GM23338 (cell line): Measurements from ENCODE around the gene DYNLT2B. TPM values are rescaled to one million over a fixed set of nuclear protein-coding genes. Genes with fewer than 3 reads are reported as not detected.

Experiments used
- ATAC-seq: fragments of 200-7000 bp; cut with Tn5 transposase; 3 replicates; pipeline ENCODE4 v1.9.1; 2020
- DNase-seq: peaks from one replicate; pipeline ENCODE4 v3.0.0-alpha.2; 2015; ENCODE audit warnings: low spot score
- H2AFZ ChIP-seq: fragments of 200-600 bp; sonication (generic); 2 replicates; pipeline ENCODE4 v1.8.0; 2016; ENCODE audit warnings: antibody characterized with exemption, mild to moderate bottlenecking, moderate library complexity
- H3F3A ChIP-seq: fragments of 200-600 bp; sonication (generic); replicated peaks from 2 replicates; pipeline ENCODE4 v1.8.0; 2017; ENCODE audit warnings: antibody characterized with exemption, mixed run types, low read depth
- H3K27ac ChIP-seq: fragments of 200-600 bp; sonication (generic); 2 replicates; pipeline ENCODE4 v1.6.1; 2016; ENCODE audit warnings: low read depth
- H3K27me3 ChIP-seq: fragments of 200-600 bp; sonication (generic); 2 replicates; pipeline ENCODE4 v1.8.0; 2016; ENCODE audit warnings: mild to moderate bottlenecking, mixed run types, moderate library complexity; ENCODE audit not compliant: insufficient read depth
- H3K36me3 ChIP-seq: fragments of 200-600 bp; sonication (generic); 2 replicates; pipeline ENCODE4 v1.8.0; 2016; ENCODE audit warnings: mild to moderate bottlenecking; ENCODE audit not compliant: insufficient read depth
- H3K4me1 ChIP-seq: fragments of 200-600 bp; sonication (generic); 2 replicates; pipeline ENCODE4 v1.8.0; 2016; ENCODE audit warnings: mild to moderate bottlenecking, moderate library complexity; ENCODE audit not compliant: insufficient read depth
- H3K4me2 ChIP-seq: fragments of 200-600 bp; sonication (generic); 2 replicates; pipeline ENCODE4 v1.7.1; 2017; ENCODE audit warnings: mixed run types
- H3K4me3 ChIP-seq: fragments of 200-600 bp; sonication (generic); 2 replicates; pipeline ENCODE4 v1.6.1; 2016; ENCODE audit warnings: mixed run types
- H3K79me2 ChIP-seq: fragments of 200-600 bp; sonication (generic); replicated peaks from 2 replicates; pipeline ENCODE4 v1.8.0; 2017; ENCODE audit warnings: mild to moderate bottlenecking; ENCODE audit not compliant: insufficient read depth
- H3K9me2 ChIP-seq: fragments of 200-600 bp; sonication (generic); 2 replicates; pipeline ENCODE4 v1.8.0; 2017; ENCODE audit not compliant: insufficient read depth
- H4K20me1 ChIP-seq: fragments of 200-600 bp; sonication (generic); replicated peaks from 2 replicates; pipeline ENCODE4 v1.8.0; 2017; ENCODE audit warnings: mild to moderate bottlenecking; ENCODE audit not compliant: insufficient read depth
- H3K27ac Mint-ChIP-seq: 2 replicates; pipeline ENCODE4 v1.8.0; 2020; ENCODE audit warnings: inconsistent platforms, mild to moderate bottlenecking, moderate library complexity, mixed read lengths
- H3K27me3 Mint-ChIP-seq: 3 replicates; pipeline ENCODE4 v1.8.0; 2022; ENCODE audit warnings: low read depth, mild to moderate bottlenecking, moderate library complexity, mixed read lengths, inconsistent platforms; ENCODE audit not compliant: insufficient read depth, poor library complexity
- H3K36me3 Mint-ChIP-seq: 3 replicates; pipeline ENCODE4 v1.8.0; 2021; ENCODE audit warnings: low read depth, mild to moderate bottlenecking, inconsistent platforms, moderate library complexity, mixed read lengths
- H3K4me1 Mint-ChIP-seq: 3 replicates; pipeline ENCODE4 v1.8.0; 2020; ENCODE audit warnings: mild to moderate bottlenecking, inconsistent platforms, mixed read lengths
- H3K4me3 Mint-ChIP-seq: 3 replicates; pipeline ENCODE4 v1.8.0; 2021; ENCODE audit warnings: moderate library complexity, mild to moderate bottlenecking, inconsistent platforms, mixed read lengths
- H3K9me3 Mint-ChIP-seq: 3 replicates; pipeline ENCODE4 v1.8.0; 2020; ENCODE audit warnings: moderate library complexity, mild to moderate bottlenecking, inconsistent platforms, mixed read lengths
- CREB1 ChIP-seq: fragments of 250-450 bp; sonication (Bioruptor Pico); IDR thresholded peaks from 2 replicates; pipeline ENCODE4 v1.5.0; 2020; ENCODE audit warnings: low read depth, mild to moderate bottlenecking, moderate library complexity
- JUNB ChIP-seq: IDR thresholded peaks from one replicate; pipeline ENCODE4 v1.6.1; 2016; ENCODE audit warnings: antibody characterized with exemption; ENCODE audit not compliant: unreplicated experiment
- POLR2AphosphoS5 ChIP-seq: IDR thresholded peaks from 2 replicates; pipeline ENCODE4 v1.6.1; 2016; ENCODE audit warnings: antibody characterized with exemption, low read depth
- STAT1 ChIP-seq: IDR thresholded peaks from one replicate; pipeline ENCODE4 v1.6.1; 2016; ENCODE audit warnings: antibody characterized with exemption; ENCODE audit not compliant: unreplicated experiment
- ZNF114 ChIP-seq: fragments of 250-450 bp; sonication (Bioruptor Pico); IDR thresholded peaks from 2 replicates; pipeline ENCODE4 v1.5.0; 2020; ENCODE audit warnings: mild to moderate bottlenecking, moderate library complexity
- ZNF331 ChIP-seq: fragments of 250-450 bp; sonication (Bioruptor Pico); IDR thresholded peaks from 2 replicates; pipeline ENCODE4 v1.5.0; 2020; ENCODE audit warnings: low read depth, mild to moderate bottlenecking, moderate library complexity
- polyA plus RNA-seq: library from polyadenylated mRNA; unstranded; fragments of >200 nt; fragmentation: Nextera tagmentation; extraction: Ambion mirVana; gene quantifications from 2 replicates; pipeline ENCODE4 v1.2.1, GENCODE V29; 2016
- total RNA-seq: library from RNA; depleted of rRNA; stranded (reverse); fragments of >200 nt; shearing (Covaris generic); gene quantifications from 2 replicates; pipeline ENCODE4 v1.2.3, GENCODE V29; 2014
- TF ChIP-seq, protein P1 (sequence below): IDR thresholded peaks from one replicate; pipeline ENCODE4 v1.6.1; 2018; ENCODE audit warnings: antibody characterized with exemption; ENCODE audit not compliant: unreplicated experiment
- TF ChIP-seq, protein P2 (sequence below): IDR thresholded peaks from 2 replicates; pipeline ENCODE4 v1.6.1; 2016; ENCODE audit warnings: antibody characterized with exemption
- TF ChIP-seq, protein P3 (sequence below): fragments of 250-450 bp; sonication (Bioruptor Pico); IDR thresholded peaks from 2 replicates; pipeline ENCODE4 v1.5.0; 2020; ENCODE audit warnings: mild to moderate bottlenecking, moderate library complexity

DYNLT2B gene
- total and polyA plus RNA-seq, 2 experiments from 2014 or later = 11.3 to 42.7 TPM

DNA sequence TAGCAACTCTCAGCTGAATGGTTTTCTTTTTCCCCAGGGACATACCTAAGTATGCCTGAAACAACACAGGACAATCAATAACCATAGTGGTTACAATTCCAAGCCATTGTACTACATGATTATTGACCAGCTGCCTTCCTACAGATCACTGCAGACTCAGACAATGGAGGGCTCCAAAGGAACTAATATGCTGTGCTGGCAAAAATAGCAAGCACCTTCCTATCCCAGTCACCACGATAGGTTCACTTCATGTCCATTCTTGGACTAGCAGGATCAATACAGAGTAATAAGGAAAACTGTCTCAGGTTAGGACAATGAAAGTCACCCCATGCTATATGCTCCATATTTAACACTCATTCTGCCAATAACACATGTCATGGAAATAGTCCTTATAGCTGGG lies 37.6 kb upstream of the DYNLT2B start (continued):
- TF ChIP-seq, protein P1, sequence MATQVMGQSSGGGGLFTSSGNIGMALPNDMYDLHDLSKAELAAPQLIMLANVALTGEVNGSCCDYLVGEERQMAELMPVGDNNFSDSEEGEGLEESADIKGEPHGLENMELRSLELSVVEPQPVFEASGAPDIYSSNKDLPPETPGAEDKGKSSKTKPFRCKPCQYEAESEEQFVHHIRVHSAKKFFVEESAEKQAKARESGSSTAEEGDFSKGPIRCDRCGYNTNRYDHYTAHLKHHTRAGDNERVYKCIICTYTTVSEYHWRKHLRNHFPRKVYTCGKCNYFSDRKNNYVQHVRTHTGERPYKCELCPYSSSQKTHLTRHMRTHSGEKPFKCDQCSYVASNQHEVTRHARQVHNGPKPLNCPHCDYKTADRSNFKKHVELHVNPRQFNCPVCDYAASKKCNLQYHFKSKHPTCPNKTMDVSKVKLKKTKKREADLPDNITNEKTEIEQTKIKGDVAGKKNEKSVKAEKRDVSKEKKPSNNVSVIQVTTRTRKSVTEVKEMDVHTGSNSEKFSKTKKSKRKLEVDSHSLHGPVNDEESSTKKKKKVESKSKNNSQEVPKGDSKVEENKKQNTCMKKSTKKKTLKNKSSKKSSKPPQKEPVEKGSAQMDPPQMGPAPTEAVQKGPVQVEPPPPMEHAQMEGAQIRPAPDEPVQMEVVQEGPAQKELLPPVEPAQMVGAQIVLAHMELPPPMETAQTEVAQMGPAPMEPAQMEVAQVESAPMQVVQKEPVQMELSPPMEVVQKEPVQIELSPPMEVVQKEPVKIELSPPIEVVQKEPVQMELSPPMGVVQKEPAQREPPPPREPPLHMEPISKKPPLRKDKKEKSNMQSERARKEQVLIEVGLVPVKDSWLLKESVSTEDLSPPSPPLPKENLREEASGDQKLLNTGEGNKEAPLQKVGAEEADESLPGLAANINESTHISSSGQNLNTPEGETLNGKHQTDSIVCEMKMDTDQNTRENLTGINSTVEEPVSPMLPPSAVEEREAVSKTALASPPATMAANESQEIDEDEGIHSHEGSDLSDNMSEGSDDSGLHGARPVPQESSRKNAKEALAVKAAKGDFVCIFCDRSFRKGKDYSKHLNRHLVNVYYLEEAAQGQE = no peak
- TF ChIP-seq POLR2AphosphoS5 = no peak
- TF ChIP-seq, protein P2, sequence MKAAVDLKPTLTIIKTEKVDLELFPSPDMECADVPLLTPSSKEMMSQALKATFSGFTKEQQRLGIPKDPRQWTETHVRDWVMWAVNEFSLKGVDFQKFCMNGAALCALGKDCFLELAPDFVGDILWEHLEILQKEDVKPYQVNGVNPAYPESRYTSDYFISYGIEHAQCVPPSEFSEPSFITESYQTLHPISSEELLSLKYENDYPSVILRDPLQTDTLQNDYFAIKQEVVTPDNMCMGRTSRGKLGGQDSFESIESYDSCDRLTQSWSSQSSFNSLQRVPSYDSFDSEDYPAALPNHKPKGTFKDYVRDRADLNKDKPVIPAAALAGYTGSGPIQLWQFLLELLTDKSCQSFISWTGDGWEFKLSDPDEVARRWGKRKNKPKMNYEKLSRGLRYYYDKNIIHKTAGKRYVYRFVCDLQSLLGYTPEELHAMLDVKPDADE = no peak

DNA sequence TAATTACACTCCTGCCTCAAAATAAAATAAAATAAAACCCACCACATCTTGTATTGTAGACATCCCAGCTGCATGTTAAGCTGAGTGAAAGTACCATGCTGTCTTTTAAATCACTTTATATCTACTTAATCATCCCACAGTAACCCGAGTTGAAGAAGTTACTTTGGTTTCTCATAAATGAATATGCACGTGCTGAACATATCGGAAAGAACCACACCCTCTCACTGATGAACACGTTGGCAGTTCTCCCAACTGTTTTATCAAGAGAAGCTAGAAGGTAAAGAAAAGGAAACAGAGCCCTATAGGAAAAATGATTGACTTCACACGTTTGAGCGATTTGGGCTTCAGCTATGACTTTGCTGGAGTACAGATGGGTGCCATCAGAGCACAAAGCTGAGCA lies 36.1 kb upstream of the DYNLT2B start:
- H3K4me3 Mint-ChIP-seq = no peak overlapping the region
- ATAC-seq = no peak
- peaks cover 2% of the 10 kb centered on the region for H3K27me3 Mint-ChIP-seq
- TF ChIP-seq, protein P3, sequence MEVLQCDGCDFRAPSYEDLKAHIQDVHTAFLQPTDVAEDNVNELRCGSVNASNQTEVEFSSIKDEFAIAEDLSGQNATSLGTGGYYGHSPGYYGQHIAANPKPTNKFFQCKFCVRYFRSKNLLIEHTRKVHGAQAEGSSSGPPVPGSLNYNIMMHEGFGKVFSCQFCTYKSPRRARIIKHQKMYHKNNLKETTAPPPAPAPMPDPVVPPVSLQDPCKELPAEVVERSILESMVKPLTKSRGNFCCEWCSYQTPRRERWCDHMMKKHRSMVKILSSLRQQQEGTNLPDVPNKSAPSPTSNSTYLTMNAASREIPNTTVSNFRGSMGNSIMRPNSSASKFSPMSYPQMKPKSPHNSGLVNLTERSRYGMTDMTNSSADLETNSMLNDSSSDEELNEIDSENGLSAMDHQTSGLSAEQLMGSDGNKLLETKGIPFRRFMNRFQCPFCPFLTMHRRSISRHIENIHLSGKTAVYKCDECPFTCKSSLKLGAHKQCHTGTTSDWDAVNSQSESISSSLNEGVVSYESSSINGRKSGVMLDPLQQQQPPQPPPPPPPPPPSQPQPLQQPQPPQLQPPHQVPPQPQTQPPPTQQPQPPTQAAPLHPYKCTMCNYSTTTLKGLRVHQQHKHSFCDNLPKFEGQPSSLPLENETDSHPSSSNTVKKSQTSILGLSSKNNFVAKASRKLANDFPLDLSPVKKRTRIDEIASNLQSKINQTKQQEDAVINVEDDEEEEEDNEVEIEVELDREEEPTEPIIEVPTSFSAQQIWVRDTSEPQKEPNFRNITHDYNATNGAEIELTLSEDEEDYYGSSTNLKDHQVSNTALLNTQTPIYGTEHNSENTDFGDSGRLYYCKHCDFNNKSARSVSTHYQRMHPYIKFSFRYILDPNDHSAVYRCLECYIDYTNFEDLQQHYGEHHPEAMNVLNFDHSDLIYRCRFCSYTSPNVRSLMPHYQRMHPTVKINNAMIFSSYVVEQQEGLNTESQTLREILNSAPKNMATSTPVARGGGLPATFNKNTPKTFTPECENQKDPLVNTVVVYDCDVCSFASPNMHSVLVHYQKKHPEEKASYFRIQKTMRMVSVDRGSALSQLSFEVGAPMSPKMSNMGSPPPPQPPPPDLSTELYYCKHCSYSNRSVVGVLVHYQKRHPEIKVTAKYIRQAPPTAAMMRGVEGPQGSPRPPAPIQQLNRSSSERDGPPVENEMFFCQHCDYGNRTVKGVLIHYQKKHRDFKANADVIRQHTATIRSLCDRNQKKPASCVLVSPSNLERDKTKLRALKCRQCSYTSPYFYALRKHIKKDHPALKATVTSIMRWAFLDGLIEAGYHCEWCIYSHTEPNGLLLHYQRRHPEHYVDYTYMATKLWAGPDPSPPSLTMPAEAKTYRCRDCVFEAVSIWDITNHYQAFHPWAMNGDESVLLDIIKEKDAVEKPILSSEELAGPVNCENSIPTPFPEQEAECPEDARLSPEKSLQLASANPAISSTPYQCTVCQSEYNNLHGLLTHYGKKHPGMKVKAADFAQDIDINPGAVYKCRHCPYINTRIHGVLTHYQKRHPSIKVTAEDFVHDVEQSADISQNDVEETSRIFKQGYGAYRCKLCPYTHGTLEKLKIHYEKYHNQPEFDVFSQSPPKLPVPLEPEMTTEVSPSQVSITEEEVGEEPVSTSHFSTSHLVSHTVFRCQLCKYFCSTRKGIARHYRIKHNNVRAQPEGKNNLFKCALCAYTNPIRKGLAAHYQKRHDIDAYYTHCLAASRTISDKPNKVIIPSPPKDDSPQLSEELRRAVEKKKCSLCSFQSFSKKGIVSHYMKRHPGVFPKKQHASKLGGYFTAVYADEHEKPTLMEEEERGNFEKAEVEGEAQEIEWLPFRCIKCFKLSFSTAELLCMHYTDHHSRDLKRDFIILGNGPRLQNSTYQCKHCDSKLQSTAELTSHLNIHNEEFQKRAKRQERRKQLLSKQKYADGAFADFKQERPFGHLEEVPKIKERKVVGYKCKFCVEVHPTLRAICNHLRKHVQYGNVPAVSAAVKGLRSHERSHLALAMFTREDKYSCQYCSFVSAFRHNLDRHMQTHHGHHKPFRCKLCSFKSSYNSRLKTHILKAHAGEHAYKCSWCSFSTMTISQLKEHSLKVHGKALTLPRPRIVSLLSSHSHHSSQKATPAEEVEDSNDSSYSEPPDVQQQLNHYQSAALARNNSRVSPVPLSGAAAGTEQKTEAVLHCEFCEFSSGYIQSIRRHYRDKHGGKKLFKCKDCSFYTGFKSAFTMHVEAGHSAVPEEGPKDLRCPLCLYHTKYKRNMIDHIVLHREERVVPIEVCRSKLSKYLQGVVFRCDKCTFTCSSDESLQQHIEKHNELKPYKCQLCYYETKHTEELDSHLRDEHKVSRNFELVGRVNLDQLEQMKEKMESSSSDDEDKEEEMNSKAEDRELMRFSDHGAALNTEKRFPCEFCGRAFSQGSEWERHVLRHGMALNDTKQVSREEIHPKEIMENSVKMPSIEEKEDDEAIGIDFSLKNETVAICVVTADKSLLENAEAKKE (CRISPR knock-in tag) = no peak
- TF ChIP-seq ZNF331 (no peak), ZNF114 (CRISPR knock-in tag) (no peak), STAT1 (no peak), CREB1 (CRISPR knock-in tag) (no peak), POLR2AphosphoS5 (no peak), JUNB (no peak)
- TF ChIP-seq, protein P2 = no peak
- TF ChIP-seq, protein P1 = no peak

More for the DNA sequence above, 36.1 kb upstream of the DYNLT2B start:
- no peak overlapping the region for H3K4me3 ChIP-seq
- H3K9me2 ChIP-seq = no peaks in the 10 kb centered on the region
- no peak for DNase-seq
- H3K79me2 ChIP-seq = no peaks in the 10 kb centered on the region; the same call in 1 of the 2 replicates
- H4K20me1 ChIP-seq = no peaks in the 10 kb centered on the region
- no peak overlapping the region for H2AFZ ChIP-seq
- H3K36me3 ChIP-seq = peaks cover 17% of the 10 kb centered on the region; the same call in 1 of the 2 replicates
- H3K27me3 ChIP-seq = no peaks in the 10 kb centered on the region
- H3F3A ChIP-seq = no peaks in the 10 kb centered on the region
- Mint-ChIP-seq H3K9me3 (no peaks in the 10 kb centered on the region), H3K4me1 (no peaks in the 10 kb centered on the region), H3K36me3 (peaks cover 41% of the 10 kb centered on the region), H3K27ac (no peak overlapping the region)
- H3K4me1 ChIP-seq = no peaks in the 10 kb centered on the region
- H3K27ac ChIP-seq = no peak overlapping the region
- H3K4me2 ChIP-seq = no peak overlapping the region
